HEK293T (cell line): ENCODE results near the gene ZNF385C.

Experiments used
- FOXK2 ChIP-seq: fragments of 450-650 bp; IDR thresholded peaks from 2 replicates; pipeline ENCODE4 v1.6.1; 2016; ENCODE audit warnings: mild to moderate bottlenecking
- FOXM1 ChIP-seq: fragments of 450-650 bp; IDR thresholded peaks from 2 replicates; pipeline ENCODE4 v1.6.1; 2017; ENCODE audit warnings: mild to moderate bottlenecking, borderline replicate concordance
- HDGF ChIP-seq: fragments of 450-650 bp; IDR thresholded peaks from 2 replicates; pipeline ENCODE4 v1.6.1; 2017; ENCODE audit warnings: antibody characterized with exemption, borderline replicate concordance
- SP1 ChIP-seq: fragments of 450-650 bp; IDR thresholded peaks from 2 replicates; pipeline ENCODE4 v1.6.1; 2017
- SUZ12 ChIP-seq: fragments of 450-650 bp; IDR thresholded peaks from 2 replicates; pipeline ENCODE4 v1.6.1; 2016; ENCODE audit warnings: mild to moderate bottlenecking
- TARDBP ChIP-seq: fragments of 450-650 bp; IDR thresholded peaks from 2 replicates; pipeline ENCODE4 v1.6.1; 2016

GRCh38 chr17:42106009-42106408, 7.7 kb upstream of the ZNF385C start:
- TF ChIP-seq FOXK2 (no peak), TARDBP (no peak), SUZ12 (no peak), HDGF (no peak), SP1 (no peak), FOXM1 (no peak)
